Panc1 (cell line): ENCODE data around the gene PLAAT4. TPM values are rescaled to one million over a fixed set of nuclear protein-coding genes. Genes with fewer than 3 reads are reported as not detected.

Source experiments
- ATAC-seq: fragments of 200-7000 bp; cut with Tn5 transposase; 2 replicates; pipeline ENCODE4 v1.9.1; 2020; ENCODE audit warnings: mild to moderate bottlenecking, moderate library complexity
- BruUV-seq: library from RNA; stranded (reverse); fragments of 400-500 nt; replicated peaks from 2 replicates; lab custom pipeline; 2021; lab: Mats Ljungman, UMichigan
- CTCF ChIA-PET: fragments of 300-600 bp; sonication (Branson Sonifier 250); formaldehyde crosslinking; loops from one replicate; lab custom pipeline; 2022; ENCODE audit warnings: antibody characterized with exemption; lab: Charles Lee
- POLR2A ChIA-PET: fragments of 300-600 bp; sonication (Branson Sonifier 250); formaldehyde crosslinking; loops from one replicate; lab custom pipeline; 2022; ENCODE audit warnings: antibody characterized with exemption; lab: Charles Lee
- DNase-seq: peaks from one replicate; pipeline ENCODE4 v3.0.0-alpha.2; 2010; ENCODE audit warnings: low read depth, low spot score
- H3K27ac ChIP-seq: 2 replicates; pipeline ENCODE4 v1.5.1; 2011; ENCODE audit warnings: mild to moderate bottlenecking, low read length, inconsistent platforms
- H3K27me3 ChIP-seq: fragments of 200-500 bp; sonication (Bioruptor generic); 2 replicates; pipeline ENCODE4 v1.6.0; 2014; ENCODE audit warnings: low read length, inconsistent platforms; ENCODE audit not compliant: control insufficient read depth, insufficient read depth
- H3K36me3 ChIP-seq: fragments of 200-500 bp; sonication (Bioruptor generic); 2 replicates; pipeline ENCODE4 v1.5.1; 2014; ENCODE audit warnings: inconsistent platforms, mild to moderate bottlenecking, low read length, moderate library complexity; ENCODE audit not compliant: control insufficient read depth, insufficient read depth
- H3K4me1 ChIP-seq: 2 replicates; pipeline ENCODE4 v1.5.1; 2011; ENCODE audit warnings: inconsistent platforms, mild to moderate bottlenecking, low read length, moderate library complexity; ENCODE audit not compliant: control insufficient read depth, insufficient read depth
- H3K4me3 ChIP-seq, 2 experiments: 2 replicates each; pipeline ENCODE4 v1.5.1; 2011 to 2012; ENCODE audit warnings: low read depth in 2 of 2, low read length in 2 of 2, mild to moderate bottlenecking in 2 of 2, inconsistent platforms in 1 of 2, moderate library complexity in 1 of 2
- H3K9me3 ChIP-seq: fragments of 200-500 bp; sonication (Bioruptor generic); 2 replicates; pipeline ENCODE4 v1.5.1; 2014; ENCODE audit warnings: low read depth, mild to moderate bottlenecking, inconsistent platforms, low read length, moderate library complexity; ENCODE audit not compliant: control insufficient read depth, insufficient read depth
- CTCF ChIP-seq: fragments of 450-650 bp; IDR thresholded peaks from 2 replicates; pipeline ENCODE4 v1.5.1; 2017; ENCODE audit warnings: mild to moderate bottlenecking
- POLR2AphosphoS5 ChIP-seq: IDR thresholded peaks from 2 replicates; pipeline ENCODE4 v1.6.1; 2012; ENCODE audit warnings: mild to moderate bottlenecking, low read depth, low read length, moderate library complexity
- REST ChIP-seq, 2 experiments: IDR thresholded peaks; 2 replicates each; pipeline ENCODE4 v1.6.1; 2011 to 2012; ENCODE audit warnings: low read depth in 2 of 2, control low read depth in 1 of 2, low read length in 1 of 2, mild to moderate bottlenecking in 1 of 2, moderate library complexity in 1 of 2; ENCODE audit not compliant: insufficient read depth in 1 of 2
- SIN3A ChIP-seq: IDR thresholded peaks from 2 replicates; pipeline ENCODE4 v1.6.1; 2012; ENCODE audit warnings: low read depth, mild to moderate bottlenecking, low read length, moderate library complexity, borderline replicate concordance; ENCODE audit not compliant: insufficient read depth
- TCF7L2 ChIP-seq: IDR thresholded peaks from 2 replicates; pipeline ENCODE4 v1.6.1; 2011; ENCODE audit warnings: mild to moderate bottlenecking, low read depth, low read length, inconsistent platforms
- in situ Hi-C: cut with HindIII; loops from 2 replicates; pipeline ENCODE4 v1.10.0; 2016; ENCODE audit warnings: low sequenced_read_pairs, low pct_unique_long_range_greater_than_20kb
- intact Hi-C: fragments of 100-400 bp; cut with micrococcal nuclease; formaldehyde crosslinking; loops from one replicate; pipeline ENCODE4 v1.10.0; 2022; ENCODE audit not compliant: unreplicated experiment
- total RNA-seq: library from RNA; stranded (reverse); gene quantifications from one replicate; pipeline ENCODE4 v1.2.1, GENCODE V29; 2021; ENCODE audit not compliant: unreplicated experiment

Gene PLAAT4
- total RNA-seq, 1 experiment from 2014 or later, result 15.2 TPM

- CTCF ChIA-PET, result no interaction called here
- no peaks in the 10 kb centered on the region for H3K9me3 ChIP-seq
- no peak overlapping the region for H3K4me3 ChIP-seq
- H3K36me3 ChIP-seq, result no peaks in the 10 kb centered on the region
- in situ Hi-C loops, result no loop called here
- POLR2A ChIA-PET, result no interaction called here
- H3K27me3 ChIP-seq, result peaks cover 9% of the 10 kb centered on the region; the same call in 1 of the 2 replicates
- no peaks in the 10 kb centered on the region for H3K4me1 ChIP-seq
- BruUV-seq, result no TSS peak
- ATAC-seq, result no peak
- DNase-seq, result no peak
- TF ChIP-seq TCF7L2, result no peak
- no peak for TF ChIP-seq SIN3A
- no peak for TF ChIP-seq REST (IDR thresholded peaks at IDR 0.05; ENCODE audit: insufficient read depth in 1 of 2, low read depth in 2 of 2, low read length in 1 of 2)
- no peak for TF ChIP-seq POLR2AphosphoS5
- intact Hi-C loops, result no loop called here
- no peak overlapping the region for H3K27ac ChIP-seq
These were observed 1.6 kb upstream of the PLAAT4 start for GRCh38 chr11:63534895-63535461.

GRCh38 chr11:63535734-63536133, 874 bp upstream of the PLAAT4 start:
- in situ Hi-C loops, result no loop called here
- CTCF ChIA-PET, result no interaction called here
- DNase-seq, result no peak

More at GRCh38 chr11:63535734-63536133, 874 bp upstream of the PLAAT4 start:
- Histone ChIP-seq H3K9me3 (no peaks in the 10 kb centered on the region), H3K27me3 (peaks cover 9% of the 10 kb centered on the region; the same call in 1 of the 2 replicates), H3K27ac (no peak overlapping the region), H3K36me3 (no peaks in the 10 kb centered on the region), H3K4me3 (no peak overlapping the region), H3K4me1 (no peaks in the 10 kb centered on the region)
- POLR2A ChIA-PET, result no interaction called here
- TF ChIP-seq TCF7L2, result no peak
- no peak for TF ChIP-seq SIN3A
- no peak for TF ChIP-seq CTCF
- TF ChIP-seq POLR2AphosphoS5, result no peak
- no peak for TF ChIP-seq REST (IDR thresholded peaks at IDR 0.05; ENCODE audit: insufficient read depth in 1 of 2, low read depth in 2 of 2, low read length in 1 of 2)
- intact Hi-C loops, result no loop called here
- BruUV-seq, result no TSS peak
- ATAC-seq, result no peak
